Neural progenitor cell (in vitro differentiated cells): ENCODE measurements around the gene NUDT3. TPM values are rescaled to one million over a fixed set of nuclear protein-coding genes. Genes with fewer than 3 reads are reported as not detected.

Experiments
- DNase-seq: peaks from one replicate; pipeline ENCODE4 v3.0.0-alpha.2; 2016; ENCODE audit warnings: low spot score
- H2AFZ ChIP-seq: fragments of 200-600 bp; sonication (generic); replicated peaks from 2 replicates; pipeline ENCODE4 v1.6.1; 2016; ENCODE audit warnings: antibody characterized with exemption
- H3F3A ChIP-seq: fragments of 200-600 bp; sonication (generic); 2 replicates; pipeline ENCODE4 v1.6.1; 2016; ENCODE audit warnings: antibody characterized with exemption, low read depth
- H3K27ac ChIP-seq: fragments of 200-600 bp; sonication (generic); 2 replicates; pipeline ENCODE4 v1.5.1; 2016; ENCODE audit warnings: mild to moderate bottlenecking
- H3K27me3 ChIP-seq: fragments of 200-600 bp; sonication (generic); 2 replicates; pipeline ENCODE4 v1.6.1; 2016; ENCODE audit warnings: mild to moderate bottlenecking, moderate library complexity
- H3K36me3 ChIP-seq: fragments of 200-600 bp; sonication (generic); 2 replicates; pipeline ENCODE4 v1.5.1; 2016
- H3K4me1 ChIP-seq: fragments of 200-600 bp; sonication (generic); 2 replicates; pipeline ENCODE4 v1.6.1; 2016; ENCODE audit warnings: mixed run types
- H3K4me2 ChIP-seq: fragments of 200-600 bp; sonication (generic); 2 replicates; pipeline ENCODE4 v1.6.1; 2016
- H3K4me3 ChIP-seq: fragments of 200-600 bp; sonication (generic); 2 replicates; pipeline ENCODE4 v1.5.1; 2016
- H3K79me2 ChIP-seq: fragments of 200-600 bp; sonication (generic); 2 replicates; pipeline ENCODE4 v1.6.1; 2016; ENCODE audit warnings: low read depth
- H3K9ac ChIP-seq: fragments of 200-600 bp; sonication (generic); 2 replicates; pipeline ENCODE4 v1.6.1; 2016
- H3K9me3 ChIP-seq: fragments of 200-600 bp; sonication (generic); 2 replicates; pipeline ENCODE4 v1.5.1; 2016; ENCODE audit warnings: low read depth
- H4K20me1 ChIP-seq: fragments of 200-600 bp; sonication (generic); 2 replicates; pipeline ENCODE4 v1.6.1; 2016; ENCODE audit warnings: low read depth
- H3K27ac Mint-ChIP-seq: 3 replicates; pipeline ENCODE4 v1.8.0; 2021; ENCODE audit warnings: mixed read lengths
- H3K27me3 Mint-ChIP-seq: 2 replicates; pipeline ENCODE4 v1.8.0; 2022; ENCODE audit warnings: low read depth, mild to moderate bottlenecking, inconsistent platforms, moderate library complexity, mixed read lengths; ENCODE audit not compliant: insufficient read depth
- H3K36me3 Mint-ChIP-seq: 3 replicates; pipeline ENCODE4 v1.8.0; 2021; ENCODE audit warnings: mixed read lengths
- H3K4me1 Mint-ChIP-seq: 3 replicates; pipeline ENCODE4 v1.8.0; 2021; ENCODE audit warnings: mixed read lengths
- H3K4me3 Mint-ChIP-seq: 3 replicates; pipeline ENCODE4 v1.8.0; 2021; ENCODE audit warnings: mild to moderate bottlenecking, moderate library complexity, mixed read lengths
- H3K9me3 Mint-ChIP-seq: 3 replicates; pipeline ENCODE4 v1.8.0; 2020; ENCODE audit warnings: mixed read lengths
- EZH2 ChIP-seq: fragments of 200-600 bp; sonication (generic); IDR thresholded peaks from 2 replicates; pipeline ENCODE4 v1.6.1; 2017; ENCODE audit warnings: antibody characterized with exemption, mild to moderate bottlenecking, moderate library complexity
- EZH2phosphoT487 ChIP-seq: fragments of 200-600 bp; sonication (generic); IDR thresholded peaks from 2 replicates; pipeline ENCODE4 v1.6.1; 2017; ENCODE audit warnings: antibody characterized with exemption
- total RNA-seq: library from RNA; depleted of rRNA; stranded (reverse); fragments of >200 nt; gene quantifications from 2 replicates; pipeline ENCODE4 v1.2.3, GENCODE V29; 2015; ENCODE audit warnings: low replicate concordance
- TF ChIP-seq, protein P1 (sequence below): fragments of 200-600 bp; sonication (generic); IDR thresholded peaks from 2 replicates; pipeline ENCODE4 v1.5.1; 2017; ENCODE audit warnings: antibody characterized with exemption, mild to moderate bottlenecking

Gene NUDT3
- total RNA-seq, 1 donor from 2014 or later: 35.7 TPM

DNA sequence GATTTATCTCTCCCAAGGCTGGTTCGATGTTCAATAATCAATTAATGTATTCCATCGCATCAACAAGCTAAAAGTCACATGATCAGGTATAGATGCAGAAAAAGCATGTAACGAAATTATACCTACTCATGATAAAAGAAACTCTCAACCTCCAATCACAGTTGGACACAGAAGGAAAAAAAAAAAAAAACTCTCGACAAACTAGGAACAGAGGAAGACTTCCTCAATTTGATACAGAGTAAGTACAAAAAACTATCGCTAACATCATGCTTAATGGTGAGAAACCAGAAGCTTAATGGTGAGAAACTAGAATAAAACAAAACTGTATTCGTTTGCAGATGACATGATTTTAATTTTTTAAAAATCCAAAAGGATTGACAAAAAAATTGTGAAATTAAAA is 81.7 kb downstream of the NUDT3 start:
- Histone ChIP-seq H3K9ac (no peak overlapping the region), H3K79me2 (peaks cover 42% of the 10 kb centered on the region), H3K27ac (no peak overlapping the region), H4K20me1 (peaks cover 19% of the 10 kb centered on the region), H2AFZ (no peak overlapping the region), H3K27me3 (no peaks in the 10 kb centered on the region), H3K4me3 (no peak overlapping the region), H3K4me2 (no peak overlapping the region), H3K4me1 (no peaks in the 10 kb centered on the region), H3K36me3 (no peaks in the 10 kb centered on the region), H3K9me3 (no peaks in the 10 kb centered on the region), H3F3A (no peaks in the 10 kb centered on the region)
- Mint-ChIP-seq H3K36me3 (no peaks in the 10 kb centered on the region), H3K9me3 (no peaks in the 10 kb centered on the region), H3K4me1 (no peaks in the 10 kb centered on the region), H3K27me3 (peaks cover under 1% of the 10 kb centered on the region), H3K27ac (no peak overlapping the region), H3K4me3 (no peak overlapping the region)
- no peak for DNase-seq
- TF ChIP-seq EZH2phosphoT487: no peak
- TF ChIP-seq EZH2: no peak
- TF ChIP-seq, protein P1, sequence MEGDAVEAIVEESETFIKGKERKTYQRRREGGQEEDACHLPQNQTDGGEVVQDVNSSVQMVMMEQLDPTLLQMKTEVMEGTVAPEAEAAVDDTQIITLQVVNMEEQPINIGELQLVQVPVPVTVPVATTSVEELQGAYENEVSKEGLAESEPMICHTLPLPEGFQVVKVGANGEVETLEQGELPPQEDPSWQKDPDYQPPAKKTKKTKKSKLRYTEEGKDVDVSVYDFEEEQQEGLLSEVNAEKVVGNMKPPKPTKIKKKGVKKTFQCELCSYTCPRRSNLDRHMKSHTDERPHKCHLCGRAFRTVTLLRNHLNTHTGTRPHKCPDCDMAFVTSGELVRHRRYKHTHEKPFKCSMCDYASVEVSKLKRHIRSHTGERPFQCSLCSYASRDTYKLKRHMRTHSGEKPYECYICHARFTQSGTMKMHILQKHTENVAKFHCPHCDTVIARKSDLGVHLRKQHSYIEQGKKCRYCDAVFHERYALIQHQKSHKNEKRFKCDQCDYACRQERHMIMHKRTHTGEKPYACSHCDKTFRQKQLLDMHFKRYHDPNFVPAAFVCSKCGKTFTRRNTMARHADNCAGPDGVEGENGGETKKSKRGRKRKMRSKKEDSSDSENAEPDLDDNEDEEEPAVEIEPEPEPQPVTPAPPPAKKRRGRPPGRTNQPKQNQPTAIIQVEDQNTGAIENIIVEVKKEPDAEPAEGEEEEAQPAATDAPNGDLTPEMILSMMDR: no peak

DNA sequence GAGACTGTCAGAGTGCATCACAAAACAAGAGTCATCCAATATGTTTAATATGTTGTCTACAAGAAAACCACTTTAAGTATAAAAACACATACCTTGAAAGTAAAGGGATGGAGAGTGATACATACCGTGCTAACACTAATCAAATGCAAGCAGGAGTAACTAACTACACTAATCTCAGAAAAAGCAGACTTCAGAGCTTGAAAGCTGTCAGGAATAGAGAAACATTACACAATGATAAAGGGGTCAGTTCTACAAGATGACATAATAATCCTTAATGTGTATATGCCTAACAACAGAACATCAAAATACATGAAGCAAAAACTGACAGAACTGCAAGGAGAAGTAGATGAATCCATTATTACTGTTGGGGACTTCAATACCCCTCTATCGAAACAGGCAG is 84.0 kb downstream of the NUDT3 start:
- H4K20me1 ChIP-seq: peaks cover 18% of the 10 kb centered on the region
- no peaks in the 10 kb centered on the region for H3K4me1 ChIP-seq
- Mint-ChIP-seq H3K4me1 (no peaks in the 10 kb centered on the region), H3K27me3 (no peaks in the 10 kb centered on the region), H3K36me3 (no peaks in the 10 kb centered on the region), H3K9me3 (no peaks in the 10 kb centered on the region), H3K27ac (no peak overlapping the region), H3K4me3 (no peak overlapping the region)
- TF ChIP-seq EZH2 (no peak), EZH2phosphoT487 (no peak)
- TF ChIP-seq, protein P1: no peak
- H3F3A ChIP-seq: no peaks in the 10 kb centered on the region
- no peak overlapping the region for H3K4me2 ChIP-seq
- no peaks in the 10 kb centered on the region for H3K9me3 ChIP-seq
- H3K27ac ChIP-seq: no peak overlapping the region
- no peaks in the 10 kb centered on the region for H3K36me3 ChIP-seq
- H3K27me3 ChIP-seq: no peaks in the 10 kb centered on the region
- H3K4me3 ChIP-seq: no peak overlapping the region
- no peak for DNase-seq
- peaks cover 33% of the 10 kb centered on the region for H3K79me2 ChIP-seq
- H3K9ac ChIP-seq: no peak overlapping the region
- H2AFZ ChIP-seq: no peak overlapping the region

- no peaks in the 10 kb centered on the region for H3K9me3 ChIP-seq
- H3K9ac ChIP-seq: no peak overlapping the region
- TF ChIP-seq, protein P1: no peak
- TF ChIP-seq EZH2phosphoT487 (no peak), EZH2 (no peak)
- no peak overlapping the region for H3K27ac ChIP-seq
- Mint-ChIP-seq H3K4me3 (no peak overlapping the region), H3K9me3 (no peaks in the 10 kb centered on the region), H3K4me1 (no peaks in the 10 kb centered on the region), H3K27ac (no peak overlapping the region), H3K27me3 (no peaks in the 10 kb centered on the region), H3K36me3 (no peaks in the 10 kb centered on the region)
- H3F3A ChIP-seq: no peaks in the 10 kb centered on the region
- peaks cover 27% of the 10 kb centered on the region for H3K79me2 ChIP-seq
- no peaks in the 10 kb centered on the region for H3K27me3 ChIP-seq
- no peaks in the 10 kb centered on the region for H3K4me1 ChIP-seq
- peaks cover 18% of the 10 kb centered on the region for H4K20me1 ChIP-seq
- H3K36me3 ChIP-seq: no peaks in the 10 kb centered on the region
- no peak overlapping the region for H2AFZ ChIP-seq
- no peak overlapping the region for H3K4me3 ChIP-seq
- H3K4me2 ChIP-seq: no peak overlapping the region
- no peak for DNase-seq
Measured at GRCh38 chr6:34305982-34306708, 86.3 kb downstream of the NUDT3 start.
